Ectodermal cell (in vitro differentiated cells): ENCODE data around the gene UQCRH.
"Not testable (repeated sequence)": the region's sequence is repeated elsewhere in the genome, so short reads cannot be mapped to it uniquely, and the experiment has no call there.

ENCODE experiments used
- H3K27ac ChIP-seq: 2 replicates; pipeline ENCODE4 v1.7.0; 2013; ENCODE audit warnings: mild to moderate bottlenecking, low read depth, low read length; ENCODE audit not compliant: insufficient read depth, poor library complexity, severe bottlenecking
- H3K27me3 ChIP-seq: 2 replicates; pipeline ENCODE4 v1.7.0; 2013; ENCODE audit warnings: mild to moderate bottlenecking, low read length; ENCODE audit not compliant: insufficient read depth, control insufficient read depth, poor library complexity, severe bottlenecking
- H3K36me3 ChIP-seq: one replicate; pipeline ENCODE4 v1.7.0; 2013; ENCODE audit warnings: low read length; ENCODE audit not compliant: control insufficient read depth, insufficient read depth
- H3K4me1 ChIP-seq: one replicate; pipeline ENCODE4 v1.7.0; 2013; ENCODE audit warnings: low read length; ENCODE audit not compliant: control insufficient read depth, insufficient read depth
- H3K4me3 ChIP-seq: 2 replicates; pipeline ENCODE4 v1.7.0; 2013; ENCODE audit warnings: low read depth, low read length, control low read depth; ENCODE audit not compliant: insufficient read depth
- H3K9me3 ChIP-seq: 2 replicates; pipeline ENCODE4 v1.7.0; 2013; ENCODE audit warnings: mild to moderate bottlenecking, low read length, moderate library complexity; ENCODE audit not compliant: control insufficient read depth
- WGBS, 2 experiments: methylation state at CpG; one replicate each; pipeline ENCODE4 v1.1.7; 2013; ENCODE audit warnings: missing lambda C conversion rate in 2 of 2; 5-methylcytosine and 5-hydroxymethylcytosine counted together

UQCRH gene

DNA sequence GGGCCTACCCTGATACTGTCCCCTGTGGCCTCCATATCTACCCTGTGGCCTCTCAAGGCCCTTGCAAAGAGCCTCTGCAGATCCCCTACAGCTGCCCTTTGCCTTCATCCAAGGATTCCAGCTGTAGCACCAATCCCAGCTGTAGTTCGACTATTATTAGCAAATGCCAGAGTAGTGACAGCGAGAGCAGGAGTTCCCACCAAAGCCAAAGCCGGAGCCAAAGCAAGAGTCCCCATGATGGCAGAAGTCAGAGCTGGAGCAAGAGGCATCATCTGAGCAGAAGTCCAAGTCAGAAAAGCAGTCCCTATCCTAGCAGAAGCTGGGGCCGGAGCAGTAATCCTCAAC, 39.8 kb downstream of the UQCRH start:
- 94% methylated on average over 4 of the region's 4 CpGs for WGBS, 2 experiments
- H3K27me3 ChIP-seq: no peaks in the 10 kb centered on the region
- H3K27ac ChIP-seq: no peak overlapping the region
- H3K36me3 ChIP-seq: peaks cover 10% of the 10 kb centered on the region
- no peaks in the 10 kb centered on the region for H3K9me3 ChIP-seq
- no peak overlapping the region for H3K4me3 ChIP-seq
- H3K4me1 ChIP-seq: no peaks in the 10 kb centered on the region

GRCh38 chr1:46343705-46344104, 40.2 kb downstream of the UQCRH start:
- Histone ChIP-seq H3K27ac (no peak overlapping the region), H3K4me1 (no peaks in the 10 kb centered on the region), H3K9me3 (no peaks in the 10 kb centered on the region), H3K36me3 (peaks cover 10% of the 10 kb centered on the region), H3K4me3 (no peak overlapping the region), H3K27me3 (no peaks in the 10 kb centered on the region)
- 93 to 95% methylated on average over 4 of the region's 4 CpGs for WGBS, 2 experiments

DNA sequence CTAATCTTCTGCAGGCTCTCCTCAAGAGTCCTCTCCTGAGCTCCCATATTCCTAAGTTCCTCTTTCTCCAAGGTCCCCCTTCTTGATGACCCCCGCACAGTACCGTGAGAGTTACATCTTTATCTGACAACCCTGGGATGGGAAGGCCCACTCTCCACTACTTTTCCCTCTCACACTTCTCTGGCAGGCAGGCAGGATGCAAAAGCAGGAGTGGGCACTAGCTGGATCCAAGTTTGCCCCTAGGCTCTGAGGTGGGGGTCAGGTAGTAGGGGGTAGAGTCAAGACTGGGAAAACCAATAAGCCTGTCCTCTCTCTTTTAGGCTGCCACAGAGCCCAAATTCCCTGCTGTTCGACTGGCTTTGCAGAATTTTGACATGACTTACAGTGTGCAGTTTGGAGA, 41.0 kb downstream of the UQCRH start:
- peaks cover 13% of the 10 kb centered on the region for H3K36me3 ChIP-seq
- WGBS, 2 experiments: 93 to 96% methylated on average over 3 of the region's 3 CpGs

GRCh38 chr1:46345281-46345680, 41.8 kb downstream of the UQCRH start:
- no peak overlapping the region for H3K27ac ChIP-seq
- no peaks in the 10 kb centered on the region for H3K27me3 ChIP-seq
- no peaks in the 10 kb centered on the region for H3K4me1 ChIP-seq
- H3K36me3 ChIP-seq: peaks cover 21% of the 10 kb centered on the region
- H3K4me3 ChIP-seq: no peak overlapping the region
- no peaks in the 10 kb centered on the region for H3K9me3 ChIP-seq

More for the DNA sequence above, 41.0 kb downstream of the UQCRH start:
- no peaks in the 10 kb centered on the region for H3K9me3 ChIP-seq
- H3K27ac ChIP-seq: no peak overlapping the region
- no peaks in the 10 kb centered on the region for H3K4me1 ChIP-seq
- H3K27me3 ChIP-seq: no peaks in the 10 kb centered on the region
- H3K4me3 ChIP-seq: no peak overlapping the region

GRCh38 chr1:46352363-46352762, 48.9 kb downstream of the UQCRH start:
- WGBS, 2 experiments: 95 to 98% methylated on average over 2 of the region's 2 CpGs
- H3K4me3 ChIP-seq: no peak overlapping the region
- no peaks in the 10 kb centered on the region for H3K27me3 ChIP-seq
- no peaks in the 10 kb centered on the region for H3K4me1 ChIP-seq
- no peaks in the 10 kb centered on the region for H3K9me3 ChIP-seq
- H3K27ac ChIP-seq: no peak overlapping the region
- H3K36me3 ChIP-seq: peaks cover 49% of the 10 kb centered on the region

GRCh38 chr1:46355920-46356319, 52.4 kb downstream of the UQCRH start:
- 89 to 97% methylated on average over 5 of the region's 5 CpGs for WGBS, 2 experiments
- not testable (repeated sequence) for H3K9me3 ChIP-seq, H3K27ac ChIP-seq, H3K4me3 ChIP-seq, H3K27me3 ChIP-seq, H3K4me1 ChIP-seq
- peaks cover 41% of the 10 kb centered on the region for H3K36me3 ChIP-seq

DNA sequence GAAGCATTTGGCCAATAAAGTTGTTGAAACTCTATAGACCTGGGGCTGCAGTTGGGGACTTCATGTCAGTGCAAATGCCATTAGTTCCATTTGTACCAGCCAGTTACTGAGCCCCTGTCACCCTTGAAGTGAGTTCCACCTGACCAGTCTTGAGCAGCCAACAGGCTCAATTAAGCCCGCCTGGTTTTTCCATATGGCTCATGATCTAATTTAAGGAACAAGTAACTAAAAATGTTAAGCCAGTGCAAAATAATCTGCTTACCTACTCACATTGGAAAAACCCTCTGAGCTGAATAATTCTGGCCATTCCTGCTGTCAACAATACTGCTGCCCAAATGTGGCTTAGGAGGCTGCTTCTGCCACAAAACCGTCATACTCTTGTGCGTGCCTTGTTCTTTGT, 58.7 kb downstream of the UQCRH start:
- Histone ChIP-seq H3K9me3 (no peaks in the 10 kb centered on the region), H3K27ac (no peak overlapping the region), H3K4me3 (no peak overlapping the region), H3K27me3 (no peaks in the 10 kb centered on the region), H3K4me1 (no peaks in the 10 kb centered on the region), H3K36me3 (peaks cover 22% of the 10 kb centered on the region)
- 91 to 96% methylated on average over 3 of the region's 3 CpGs for WGBS, 2 experiments

- no peak overlapping the region for H3K4me3 ChIP-seq
- WGBS, 2 experiments: 91 to 94% methylated on average over 5 of the region's 5 CpGs
- no peaks in the 10 kb centered on the region for H3K4me1 ChIP-seq
- H3K36me3 ChIP-seq: peaks cover 19% of the 10 kb centered on the region
- no peak overlapping the region for H3K27ac ChIP-seq
- no peaks in the 10 kb centered on the region for H3K27me3 ChIP-seq
- H3K9me3 ChIP-seq: no peaks in the 10 kb centered on the region
Measured at GRCh38 chr1:46363121-46363520, 59.6 kb downstream of the UQCRH start.

DNA sequence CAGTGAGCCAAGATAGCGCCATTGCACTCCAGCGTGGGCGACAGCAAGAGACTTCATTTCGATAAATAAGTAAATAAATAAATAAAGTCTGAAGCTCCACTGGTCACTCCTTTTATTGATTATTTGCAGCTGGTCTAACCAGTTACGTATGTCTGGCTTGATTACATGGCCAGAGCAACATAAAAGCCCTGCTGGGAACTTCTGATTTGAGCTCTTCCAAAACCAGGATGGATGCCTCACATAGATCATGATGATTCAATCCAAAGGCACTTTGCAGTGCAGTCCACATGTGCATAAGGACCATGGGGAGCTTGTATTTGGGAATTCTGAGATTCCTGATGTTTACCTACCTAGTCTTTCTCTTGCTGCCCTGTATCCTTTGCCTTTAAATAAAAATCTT, 61.1 kb downstream of the UQCRH start:
- no peak overlapping the region for H3K4me3 ChIP-seq
- WGBS, 2 experiments: 97% methylated on average over 5 of the region's 5 CpGs
- H3K4me1 ChIP-seq: no peaks in the 10 kb centered on the region
- H3K9me3 ChIP-seq: no peaks in the 10 kb centered on the region
- peaks cover 14% of the 10 kb centered on the region for H3K36me3 ChIP-seq
- H3K27ac ChIP-seq: no peak overlapping the region
- no peaks in the 10 kb centered on the region for H3K27me3 ChIP-seq

- not testable (repeated sequence) for H3K4me1 ChIP-seq, H3K4me3 ChIP-seq, H3K9me3 ChIP-seq, H3K27me3 ChIP-seq, H3K36me3 ChIP-seq, H3K27ac ChIP-seq
- 93 to 98% methylated on average over 7 of the region's 8 CpGs for WGBS, 2 experiments
Measured at GRCh38 chr1:46365796-46366195, 62.3 kb downstream of the UQCRH start.
